Lower leg skin (tissue), 4 donors: ENCODE data around the gene METTL8. TPM values are rescaled to one million over a fixed set of nuclear protein-coding genes. Genes with fewer than 3 reads are reported as not detected.

Experiments
- DNase-seq, 2 donors: peaks; one replicate each; pipeline ENCODE4 v3.0.0-alpha.2; 2019; ENCODE audit warnings: low spot score in 2 of 2
- H3K4me3 ChIP-seq: fragments of 200-600 bp; sonication (generic); 2 replicates; pipeline ENCODE4 v1.5.1; 2017; ENCODE audit warnings: mild to moderate bottlenecking, low read depth; ENCODE audit not compliant: poor library complexity, severe bottlenecking
- CTCF ChIP-seq, 3 donors: fragments of 450-650 bp; IDR thresholded peaks; one replicate each; pipeline ENCODE4 v1.5.1; 2016; ENCODE audit warnings: antibody characterized with exemption in 3 of 3, mild to moderate bottlenecking in 3 of 3, moderate library complexity in 2 of 3
- POLR2A ChIP-seq, 2 donors: fragments of 450-650 bp; IDR thresholded peaks; one replicate each; pipeline ENCODE4 v1.6.1; 2016 to 2017; ENCODE audit warnings: antibody characterized with exemption in 2 of 2, mild to moderate bottlenecking in 1 of 2, moderate library complexity in 1 of 2
- WGBS, 2 donors: methylation state at CpG; one replicate each; pipeline ENCODE4 v1.1.5; 2018; 5-methylcytosine and 5-hydroxymethylcytosine counted together
- intact Hi-C: fragments of 100-400 bp; cut with DNase I; formaldehyde crosslinking; loops from one replicate; pipeline ENCODE4 v1.15.0; 2023; ENCODE audit warnings: low total_unique reads
- total RNA-seq, 4 donors: library from RNA; depleted of rRNA; stranded (reverse); fragments of >200 nt; gene quantifications; one replicate each; pipeline ENCODE4 v1.1.0, GENCODE V29; 2016

METTL8 gene
- total RNA-seq, 4 donors from 2014 or later: 22.5 to 34.9 (median 25.9) TPM

DNA sequence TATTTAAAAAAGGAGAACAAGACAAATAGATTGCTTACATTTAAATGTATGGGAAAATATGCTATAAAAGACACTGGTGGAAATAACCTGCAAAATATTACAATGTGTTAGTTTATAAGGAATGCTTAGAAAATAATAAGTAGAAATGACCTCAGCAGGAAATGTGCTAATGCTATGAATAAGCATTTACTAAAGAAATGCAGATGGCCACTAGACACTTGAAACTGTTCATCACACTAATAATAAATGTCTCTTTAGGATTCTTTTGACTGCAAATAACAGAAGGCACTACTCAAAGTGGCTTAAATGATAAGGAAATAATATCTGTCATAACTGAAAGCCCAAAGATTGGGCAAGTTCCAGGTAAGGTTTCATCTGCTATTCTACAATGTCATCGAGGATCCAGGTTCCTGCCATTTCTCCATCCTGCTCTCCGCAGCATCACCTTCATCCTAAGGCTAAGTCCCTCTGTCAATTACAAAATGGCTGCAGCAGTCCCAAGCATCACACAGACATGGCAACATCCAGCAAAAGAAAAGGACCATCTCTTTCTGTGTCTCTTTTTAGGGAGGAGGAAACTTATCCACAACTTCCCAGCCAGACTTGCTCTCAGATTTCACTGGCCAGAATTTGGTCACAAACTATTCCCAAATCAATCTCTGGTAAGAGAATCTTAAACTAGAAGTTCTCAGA lies 21.9 kb downstream of the METTL8 start:
- no peak for TF ChIP-seq CTCF (IDR thresholded peaks at IDR 0.05)
- no peak for TF ChIP-seq POLR2A (IDR thresholded peaks at IDR 0.05)
- intact Hi-C loops: no loop called here
- no peak for DNase-seq
- WGBS, 2 donors: 92 to 100% methylated on average over 2 of the region's 2 CpGs
- no peak overlapping the region for H3K4me3 ChIP-seq

GRCh38 chr2:171411214-171411613 lies 22.6 kb downstream of the METTL8 start:
- H3K4me3 ChIP-seq: no peak overlapping the region
- WGBS, 2 donors: 71 to 87% methylated on average over 1 of the region's 1 CpG
- intact Hi-C loops: no loop called here
- no peak for TF ChIP-seq POLR2A (IDR thresholded peaks at IDR 0.05)
- TF ChIP-seq CTCF (IDR thresholded peaks at IDR 0.05): no peak
- DNase-seq: no peak

GRCh38 chr2:171410624-171411023 lies 23.2 kb downstream of the METTL8 start:
- no peak for DNase-seq
- TF ChIP-seq CTCF (IDR thresholded peaks at IDR 0.05): no peak
- TF ChIP-seq POLR2A (IDR thresholded peaks at IDR 0.05): no peak
- intact Hi-C loops: no loop called here
- H3K4me3 ChIP-seq: no peak overlapping the region

- TF ChIP-seq POLR2A (IDR thresholded peaks at IDR 0.05): no peak
- no peak for TF ChIP-seq CTCF (IDR thresholded peaks at IDR 0.05)
- intact Hi-C loops: no loop called here
- WGBS, 2 donors: 42 to 46% methylated on average over 4 of the region's 4 CpGs
- H3K4me3 ChIP-seq: no peak overlapping the region
- DNase-seq: no peak
Observed at GRCh38 chr2:171410101-171410500, 23.7 kb downstream of the METTL8 start.

- WGBS, 2 donors: 60 to 70% methylated on average over 8 of the region's 8 CpGs
- TF ChIP-seq POLR2A (IDR thresholded peaks at IDR 0.05) (no peak), CTCF (IDR thresholded peaks at IDR 0.05) (no peak)
- intact Hi-C loops: no loop called here
- H3K4me3 ChIP-seq: no peak overlapping the region
- DNase-seq: no peak
Observed at GRCh38 chr2:171409436-171409971, 24.3 kb downstream of the METTL8 start.

DNA sequence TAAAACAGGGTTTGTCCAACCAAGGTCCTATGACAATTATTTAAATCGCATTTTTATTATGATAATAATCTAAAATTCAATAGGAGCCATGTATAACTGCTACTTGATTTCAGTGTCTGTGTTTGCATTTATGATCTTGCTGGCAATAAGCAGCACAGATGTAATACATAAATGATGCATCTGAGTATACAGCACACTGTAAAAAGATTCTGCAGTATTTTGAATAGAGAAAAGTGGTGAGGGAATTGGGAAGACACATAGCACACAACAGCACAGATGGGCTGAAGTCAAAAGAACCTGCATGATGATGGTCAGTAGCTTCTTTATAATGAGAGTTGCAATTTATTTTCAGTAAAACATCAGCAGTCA lies 26.1 kb downstream of the METTL8 start:
- 90 to 98% methylated on average over 1 of the region's 1 CpG for WGBS, 2 donors
- intact Hi-C loops: no loop called here

More for the DNA sequence above, 26.1 kb downstream of the METTL8 start:
- no peak for DNase-seq
- no peak overlapping the region for H3K4me3 ChIP-seq
- no peak for TF ChIP-seq CTCF (IDR thresholded peaks at IDR 0.05)
